Measurements from ENCODE around the gene PLSCR4. TPM values are rescaled to one million over a fixed set of nuclear protein-coding genes. Genes with fewer than 3 reads are reported as not detected.

The PLSCR4 gene
- polyA plus RNA-seq, 2 donors = 3.3 to 6.1 TPM

DNA sequence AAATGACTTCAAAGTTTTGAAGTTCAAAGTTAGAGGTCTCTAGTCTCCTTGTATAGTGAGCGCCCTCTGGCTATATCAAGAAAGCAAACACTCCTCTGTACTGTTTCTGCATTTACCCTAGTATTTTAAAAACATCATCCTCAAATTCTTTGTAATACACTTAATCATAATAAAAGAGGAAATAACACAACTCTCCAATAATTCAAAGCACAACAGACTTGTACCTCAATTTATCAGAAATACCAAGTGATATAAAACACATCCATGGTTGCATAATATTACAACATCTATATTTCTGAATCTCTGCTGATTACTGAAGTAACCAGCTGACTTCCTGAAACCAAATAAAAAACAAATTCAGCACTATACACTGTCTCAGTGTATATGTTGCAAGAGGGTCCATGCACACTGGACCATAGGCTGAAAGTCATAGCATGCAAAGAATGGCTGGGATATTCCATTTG, 102.4 kb downstream of the PLSCR4 start:
- Histone ChIP-seq H3K27ac (ENCODE audit: low read depth in 2 of 2, low read length in 1 of 2) (no peak overlapping the region), H3K27me3 (ENCODE audit: control insufficient read depth in 1 of 2, insufficient read depth in 2 of 2, low read length in 2 of 2) (no peaks in the 10 kb centered on the region), H3K36me3 (ENCODE audit: control insufficient read depth in 2 of 2, insufficient read depth in 2 of 2, low read length in 1 of 2) (no peaks in the 10 kb centered on the region), H3K4me1 (ENCODE audit: control insufficient read depth in 2 of 2, insufficient read depth in 2 of 2, low read length in 1 of 2) (no peaks in the 10 kb centered on the region), H3K9me3 (ENCODE audit: control insufficient read depth in 2 of 2, insufficient read depth in 1 of 2, low read depth in 1 of 2, low read length in 1 of 2) (no peaks in the 10 kb centered on the region), H3K4me3 (ENCODE audit: low read depth in 1 of 2, low read length in 2 of 2) (no peak overlapping the region)
- 86 to 88% methylated on average over 1 of the region's 1 CpG for WGBS, 2 donors

GRCh38 chr3:146145642-146146041, 105.3 kb downstream of the PLSCR4 start:
- H3K9me3 ChIP-seq (ENCODE audit: control insufficient read depth in 2 of 2, insufficient read depth in 1 of 2, low read depth in 1 of 2, low read length in 1 of 2) = no peaks in the 10 kb centered on the region
- H3K36me3 ChIP-seq (ENCODE audit: control insufficient read depth in 2 of 2, insufficient read depth in 2 of 2, low read length in 1 of 2) = no peaks in the 10 kb centered on the region
- no peaks in the 10 kb centered on the region for H3K27me3 ChIP-seq (ENCODE audit: control insufficient read depth in 1 of 2, insufficient read depth in 2 of 2, low read length in 2 of 2)
- H3K4me1 ChIP-seq (ENCODE audit: control insufficient read depth in 2 of 2, insufficient read depth in 2 of 2, low read length in 1 of 2) = no peaks in the 10 kb centered on the region
- no peak overlapping the region for H3K27ac ChIP-seq (ENCODE audit: low read depth in 2 of 2, low read length in 1 of 2)
- 89 to 94% methylated on average over 1 of the region's 1 CpG for WGBS, 2 donors
- no peak overlapping the region for H3K4me3 ChIP-seq (ENCODE audit: low read depth in 1 of 2, low read length in 2 of 2)

- no peaks in the 10 kb centered on the region for H3K36me3 ChIP-seq (ENCODE audit: control insufficient read depth in 2 of 2, insufficient read depth in 2 of 2, low read length in 1 of 2)
- H3K9me3 ChIP-seq (ENCODE audit: control insufficient read depth in 2 of 2, insufficient read depth in 1 of 2, low read depth in 1 of 2, low read length in 1 of 2) = no peaks in the 10 kb centered on the region
- no peaks in the 10 kb centered on the region for H3K4me1 ChIP-seq (ENCODE audit: control insufficient read depth in 2 of 2, insufficient read depth in 2 of 2, low read length in 1 of 2)
- H3K4me3 ChIP-seq (ENCODE audit: low read depth in 1 of 2, low read length in 2 of 2) = no peak overlapping the region
- H3K27ac ChIP-seq (ENCODE audit: low read depth in 2 of 2, low read length in 1 of 2) = no peak overlapping the region
- H3K27me3 ChIP-seq (ENCODE audit: control insufficient read depth in 1 of 2, insufficient read depth in 2 of 2, low read length in 2 of 2) = no peaks in the 10 kb centered on the region
- 59 to 68% methylated on average over 3 of the region's 3 CpGs for WGBS, 2 donors
These were observed 108.1 kb downstream of the PLSCR4 start for GRCh38 chr3:146142757-146143156.

Other genes starting within 250 kb of the PLSCR4 start
- 10 to 100 TPM; 13.8 to 15.5 TPM for gene PLOD2, start 89.9 kb downstream of the PLSCR4 start, polyA plus RNA-seq
- not detected for gene PLSCR2, start 218.5 kb upstream of the PLSCR4 start, polyA plus RNA-seq